Stimulated activated CD8-positive, alpha-beta memory T cell treated with anti-CD3 and anti-CD28 coated beads, Interleukin-2, amount 100 ng/mL, for 1 hour (primary cell): ENCODE results near the gene FGGY.
"Not testable (repeated sequence)": the region's sequence is repeated elsewhere in the genome, so short reads cannot be mapped to it uniquely, and the experiment has no call there.

ENCODE experiments used
- DNase-seq, 2 donors: peaks; one replicate each; pipeline ENCODE4 v3.0.0-alpha.2; 2020; ENCODE audit warnings: low read depth in 2 of 2

FGGY gene

DNA sequence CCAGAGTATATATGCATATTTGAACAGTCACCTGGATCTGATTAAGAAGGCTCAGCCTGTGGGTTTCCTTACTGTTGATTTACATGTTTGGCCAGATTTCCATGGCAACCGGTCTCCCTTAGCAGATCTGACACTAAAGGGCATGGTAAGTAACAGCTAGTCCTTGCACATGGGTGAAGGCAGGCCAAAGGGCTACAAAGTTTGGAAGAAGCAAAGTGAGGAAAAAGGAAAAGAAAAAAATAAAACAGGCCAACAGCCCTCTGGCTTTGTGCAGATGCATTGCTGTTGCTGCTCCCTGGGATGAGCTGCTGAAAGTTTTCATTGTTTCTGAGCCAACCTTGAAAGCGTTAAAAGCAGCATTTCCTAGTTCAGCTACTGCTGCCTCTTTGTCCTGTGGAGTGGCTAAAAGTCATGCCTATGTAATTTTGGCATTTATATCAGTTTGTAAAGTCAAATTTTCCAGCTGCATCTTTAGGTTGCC, 341.4 kb downstream of the FGGY start:
- DNase-seq, result no peak

DNA sequence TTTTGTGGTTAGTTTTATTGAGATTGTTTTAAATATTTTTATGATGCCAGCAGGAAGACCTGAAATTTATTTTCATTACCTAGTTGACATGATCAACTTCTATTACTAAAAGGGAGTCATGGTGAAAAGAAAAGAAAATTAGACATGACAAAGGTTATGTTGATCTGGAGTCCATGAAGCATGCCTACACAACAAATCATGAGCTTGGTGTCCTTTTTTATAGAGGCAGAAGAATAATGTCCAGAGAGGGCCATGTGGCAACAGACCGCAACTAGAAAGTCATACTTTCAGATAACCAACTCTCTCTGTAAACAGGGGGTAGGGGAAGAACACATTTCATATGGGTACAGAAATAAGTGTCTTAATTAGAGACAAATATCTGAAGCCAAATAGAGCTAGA, 342.4 kb downstream of the FGGY start:
- DNase-seq, result no peak

DNA sequence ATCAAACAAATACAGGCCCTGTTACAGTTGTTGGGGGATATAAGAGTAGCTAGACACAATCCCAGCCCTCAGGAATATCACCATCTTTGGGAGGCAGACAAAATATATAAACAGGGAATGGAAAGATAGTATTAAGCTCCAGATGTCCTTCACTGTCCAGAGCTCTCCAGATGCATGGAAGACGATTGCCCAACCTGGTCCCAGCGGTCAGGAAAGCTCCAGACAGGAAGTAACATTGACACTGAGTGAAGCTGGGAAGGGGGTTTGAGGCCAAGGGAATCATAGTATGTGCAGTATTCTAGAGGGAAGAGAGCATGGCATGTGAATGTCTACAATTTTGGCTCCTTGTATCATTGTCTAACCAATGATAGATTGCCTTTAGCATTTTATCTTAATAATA, 344.0 kb downstream of the FGGY start:
- no peak for DNase-seq

DNA sequence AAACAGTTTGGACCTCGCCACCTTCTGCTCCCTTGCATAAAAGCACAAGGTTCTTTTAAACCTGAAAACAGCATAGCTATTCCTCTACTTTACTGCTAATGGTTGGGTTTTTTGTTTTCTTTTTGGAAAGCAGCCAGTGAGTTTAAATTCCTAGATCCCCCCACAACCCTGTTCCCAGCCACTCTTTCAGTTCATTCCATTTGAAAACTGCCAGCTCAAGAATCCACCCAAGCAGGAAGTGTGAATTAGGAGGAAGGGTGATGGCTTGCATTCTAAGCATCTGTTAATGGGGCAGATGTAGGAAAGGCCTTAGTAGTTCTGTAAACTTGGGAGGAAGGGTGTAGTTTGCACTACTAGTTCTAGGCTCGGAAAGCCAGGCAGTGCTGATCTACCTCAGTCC, 344.9 kb downstream of the FGGY start:
- DNase-seq, result no peak

DNA sequence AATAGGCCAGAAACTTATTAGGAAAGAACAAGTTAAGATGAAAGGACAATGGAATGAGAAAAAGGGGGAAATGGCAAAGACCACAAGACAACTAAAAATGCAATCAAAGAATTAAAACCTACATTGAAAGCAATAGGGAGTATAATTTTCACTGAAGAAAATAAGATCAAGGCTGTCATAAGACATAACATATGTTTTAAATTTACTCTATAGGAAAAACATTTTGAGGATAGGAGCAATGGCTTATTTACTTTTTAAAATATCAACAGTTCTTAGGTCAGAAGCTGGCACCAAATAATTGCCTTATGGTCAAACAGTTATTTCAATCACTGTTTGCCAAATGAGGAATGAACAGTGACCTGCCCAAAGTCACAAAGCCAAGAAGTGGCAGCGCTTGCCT, 346.6 kb downstream of the FGGY start:
- DNase-seq, result no peak

DNA sequence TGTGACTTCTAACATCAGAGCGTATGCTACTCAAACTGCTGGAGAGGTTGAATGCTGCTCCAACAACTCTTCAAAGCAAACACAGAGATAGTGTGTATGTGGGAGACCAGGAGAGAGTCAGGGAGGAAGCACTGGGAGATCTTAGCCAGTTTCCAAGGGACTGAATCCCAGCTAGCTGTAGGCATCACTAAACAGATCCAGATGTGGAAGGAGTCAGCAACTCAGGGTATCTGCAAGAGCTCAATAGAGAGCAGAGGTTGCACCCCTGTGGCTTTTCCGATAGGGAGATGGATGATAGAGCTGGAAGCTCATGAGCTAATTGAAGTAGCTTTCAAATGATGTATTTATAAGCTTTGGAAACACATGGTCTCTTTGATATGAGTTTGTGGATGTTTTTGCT, 349.0 kb downstream of the FGGY start:
- DNase-seq, result no peak

DNA sequence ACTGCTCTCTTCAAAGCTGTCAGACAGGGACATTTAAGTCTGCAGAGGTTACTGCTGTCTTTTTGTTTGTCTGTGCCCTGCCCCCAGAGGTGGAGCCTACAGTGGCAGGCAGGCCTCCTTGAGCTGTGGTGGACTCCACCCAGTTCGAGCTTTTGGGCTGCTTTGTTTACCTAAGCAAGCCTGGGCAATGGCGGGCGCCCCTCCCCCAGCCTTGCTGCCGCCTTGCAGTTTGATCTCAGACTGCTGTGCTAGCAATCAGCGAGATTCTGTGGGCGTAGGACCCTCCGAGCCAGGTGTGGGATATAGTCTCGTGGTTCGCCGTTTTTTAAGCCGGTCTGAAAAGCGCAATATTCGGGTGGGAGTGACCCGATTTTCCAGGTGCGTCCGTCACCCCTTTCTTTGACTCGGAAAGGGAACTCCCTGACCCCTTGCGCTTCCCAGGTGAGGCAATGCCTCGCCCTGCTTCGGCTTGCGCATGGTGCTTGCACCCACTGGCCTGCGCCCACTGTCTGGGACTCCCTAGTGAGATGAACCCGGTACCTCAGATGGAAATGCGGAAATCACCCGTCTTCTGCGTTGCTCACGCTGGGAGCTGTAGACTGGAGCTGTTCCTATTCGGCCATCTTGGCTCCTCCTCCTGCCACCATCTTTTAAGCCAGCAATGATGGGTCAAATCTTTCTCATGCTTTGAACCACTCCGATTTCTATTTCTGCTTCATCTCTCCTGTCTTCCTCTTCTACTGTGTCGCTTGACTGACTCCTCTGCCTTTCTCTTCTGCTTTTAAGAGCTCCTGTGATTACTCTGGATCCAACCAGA, 356.5 kb downstream of the FGGY start:
- DNase-seq, result not testable (repeated sequence)

DNA sequence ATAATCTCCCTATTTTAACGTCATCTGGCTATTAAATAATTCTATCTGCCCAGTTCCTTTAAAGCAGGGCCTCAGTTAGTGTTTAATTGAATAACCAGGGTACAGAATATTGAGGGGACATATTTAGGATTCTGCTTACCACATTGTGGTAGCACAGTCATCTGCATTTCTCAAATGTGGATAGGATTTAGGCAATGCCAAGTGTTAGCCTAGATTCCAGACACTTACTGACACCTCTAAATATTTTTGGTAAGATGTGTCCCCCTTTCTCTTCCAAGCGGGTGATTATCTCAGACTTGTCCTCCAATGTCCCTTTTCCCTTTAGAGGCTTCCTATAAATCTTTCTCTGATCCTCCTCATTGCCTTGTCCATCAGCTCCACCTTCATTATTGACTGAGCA, 357.1 kb downstream of the FGGY start:
- no peak for DNase-seq

DNA sequence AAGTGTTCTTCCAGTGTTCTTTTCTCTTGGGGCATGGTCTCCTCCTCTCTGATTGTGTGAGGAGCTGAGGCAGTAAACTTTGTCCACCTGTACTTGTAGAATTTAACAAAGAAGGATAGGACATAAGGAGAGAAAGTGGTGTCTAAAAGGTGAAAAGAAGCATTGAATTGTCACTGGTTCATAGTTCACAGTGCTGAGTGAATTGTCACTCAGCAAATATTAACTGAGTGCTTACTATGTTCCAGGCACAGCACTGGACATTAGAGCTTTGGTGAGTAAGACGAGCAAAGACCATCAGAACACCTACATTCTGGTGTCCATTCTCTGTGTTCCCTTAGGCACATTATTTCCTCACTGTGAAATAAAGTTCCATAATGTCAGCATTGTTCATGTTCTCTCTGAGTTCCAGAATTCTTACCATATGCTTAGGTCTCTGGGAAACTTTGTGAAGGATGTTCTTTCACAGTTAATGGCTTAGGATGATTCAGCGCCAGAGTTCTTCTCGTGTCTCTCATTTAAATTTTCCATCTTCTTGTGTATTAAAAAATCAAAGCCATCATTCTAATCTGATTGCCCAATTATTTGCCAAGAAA, 361.1 kb downstream of the FGGY start:
- DNase-seq, result no peak

DNA sequence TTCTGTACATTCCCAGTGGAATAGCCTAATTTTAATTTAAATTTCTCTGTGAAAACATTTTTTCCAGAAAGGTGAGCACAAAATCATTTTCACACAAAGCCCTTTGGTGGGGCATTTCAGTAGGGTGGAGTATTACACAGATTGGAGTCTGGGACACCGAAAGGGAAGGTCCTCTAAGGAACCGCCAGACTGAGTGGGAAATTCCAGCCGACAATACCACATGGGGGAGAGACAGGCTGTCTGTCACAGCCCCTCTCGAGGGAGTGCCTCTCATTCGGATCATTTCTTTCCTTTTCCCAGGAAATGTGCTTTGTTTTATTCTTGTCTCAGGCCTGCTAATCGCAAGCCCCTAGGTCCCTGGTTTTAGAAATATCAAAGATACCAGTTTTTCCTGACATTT, 367.3 kb downstream of the FGGY start:
- no peak for DNase-seq

DNA sequence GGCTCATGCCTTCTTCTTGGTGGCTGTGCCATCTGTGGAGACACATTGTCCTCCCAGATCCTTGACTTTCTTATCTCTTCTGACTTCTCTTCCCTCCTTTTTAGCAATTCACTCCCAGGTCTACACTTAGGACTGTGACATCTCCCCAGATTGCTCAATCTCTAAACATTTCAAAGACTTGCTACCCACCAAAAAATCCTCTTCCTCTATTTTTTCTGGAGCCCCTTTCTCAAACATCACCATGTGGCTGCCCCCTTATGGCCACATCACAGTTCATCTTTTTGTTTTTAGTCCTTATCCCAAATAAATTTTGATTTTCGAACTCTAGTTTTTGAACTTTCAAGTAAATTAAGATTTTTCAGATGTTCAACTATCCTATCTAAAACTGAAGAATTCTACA, 369.2 kb downstream of the FGGY start:
- no peak for DNase-seq

DNA sequence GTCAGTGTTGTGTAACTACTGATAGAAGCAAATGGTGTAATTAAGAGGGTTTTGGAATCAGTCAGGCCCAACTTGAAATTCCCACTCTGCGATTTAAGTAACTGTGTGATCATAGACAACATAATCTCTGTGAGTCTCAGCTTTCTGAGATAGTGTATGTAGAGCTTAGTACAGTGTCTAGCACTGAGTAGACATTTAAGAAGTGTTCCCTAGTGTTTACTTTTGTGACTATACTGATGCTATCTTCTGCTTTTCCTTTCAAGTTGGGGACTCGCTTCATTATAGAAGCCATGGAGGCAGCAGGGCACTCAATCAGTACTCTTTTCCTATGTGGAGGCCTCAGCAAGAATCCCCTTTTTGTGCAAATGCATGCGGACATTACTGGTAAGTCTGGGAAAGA, 370.1 kb downstream of the FGGY start:
- DNase-seq, result no peak

DNA sequence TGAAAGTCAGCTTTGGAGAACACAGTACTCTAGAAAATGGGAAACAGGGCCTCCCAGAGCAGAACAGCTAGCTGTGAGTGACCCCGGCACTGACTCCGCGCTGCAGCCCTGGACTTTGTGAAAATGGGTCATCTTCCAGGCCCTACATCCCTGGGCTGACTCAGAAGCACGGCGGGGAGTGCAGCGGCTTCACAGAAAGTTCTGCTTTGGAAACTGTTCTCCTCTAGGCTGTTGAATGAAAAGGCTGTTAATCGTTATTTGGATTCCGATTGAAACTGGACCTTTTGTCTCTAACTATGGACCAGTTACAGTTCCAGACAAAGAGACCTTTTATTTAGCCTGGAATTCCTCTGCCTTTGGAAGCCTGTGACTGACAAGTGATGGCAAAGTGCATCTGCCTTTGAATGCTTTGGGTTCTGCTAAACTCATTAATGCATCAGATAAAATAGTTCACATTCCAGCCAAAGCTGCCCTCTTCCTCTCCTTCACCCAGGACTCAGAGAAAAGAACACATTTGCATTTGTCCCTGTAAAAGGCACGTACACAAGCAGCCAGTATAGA, 372.9 kb downstream of the FGGY start:
- no peak for DNase-seq

DNA sequence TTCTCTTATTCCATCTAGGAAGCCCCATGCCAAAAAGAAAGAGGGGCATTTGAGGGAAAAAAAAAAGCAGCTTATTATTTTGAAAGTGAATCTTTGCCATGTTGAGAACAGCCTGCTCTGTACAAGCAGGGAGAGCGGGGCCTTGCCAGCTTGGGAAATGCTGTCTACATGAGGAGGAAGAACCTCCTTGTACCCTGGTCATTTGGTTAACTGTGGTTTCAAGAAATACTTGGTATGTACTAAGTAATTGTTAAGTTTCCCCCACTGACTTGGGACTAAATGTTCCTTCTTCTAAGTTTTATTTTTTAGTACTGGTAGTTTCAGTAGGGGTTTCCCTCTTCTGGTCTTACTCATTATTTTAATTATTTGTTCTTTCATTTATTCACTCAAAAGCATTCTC, 373.8 kb downstream of the FGGY start:
- DNase-seq, result no peak

DNA sequence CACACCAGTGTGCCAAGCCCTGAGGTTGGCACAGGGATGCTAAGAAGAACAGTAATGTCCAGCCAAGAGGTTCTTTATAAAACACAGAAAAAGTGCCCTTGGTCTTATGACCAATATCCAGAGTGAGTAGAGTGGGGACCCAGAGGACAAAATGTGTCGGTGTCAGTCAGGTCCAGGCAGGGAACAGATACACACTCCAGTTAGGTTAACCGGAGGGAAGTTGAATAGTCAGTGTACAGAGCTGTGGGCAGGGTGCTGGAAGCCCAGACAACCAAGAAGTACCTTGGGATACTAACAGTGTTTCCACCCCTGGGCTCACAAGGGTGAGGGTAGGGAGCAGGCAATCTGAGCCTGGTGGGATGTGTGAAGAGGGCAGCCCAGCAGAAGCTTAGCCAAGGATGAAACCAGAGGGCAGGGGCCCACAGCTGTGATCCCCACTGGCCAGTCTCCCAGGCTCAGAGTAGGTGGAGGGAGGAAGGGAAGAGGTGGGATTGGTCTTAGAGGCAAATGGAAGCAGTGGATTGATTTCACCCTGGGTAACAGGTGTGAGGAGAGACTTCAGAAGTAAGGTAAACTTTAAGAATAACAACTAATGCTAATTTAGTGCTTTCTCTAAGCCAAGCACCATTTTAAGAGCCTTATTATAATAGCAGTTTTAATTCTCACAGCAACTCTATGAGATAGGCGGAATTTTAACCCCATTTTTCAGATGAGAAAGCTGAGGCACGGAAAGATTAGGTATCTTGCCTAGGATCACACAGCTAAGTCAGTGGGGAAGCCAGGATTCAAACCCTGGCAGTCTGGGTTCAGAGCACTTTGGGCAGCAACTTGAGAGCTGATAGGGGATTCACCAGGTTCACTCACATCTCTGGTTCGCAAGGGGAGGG, 374.4 kb downstream of the FGGY start:
- no peak for DNase-seq

DNA sequence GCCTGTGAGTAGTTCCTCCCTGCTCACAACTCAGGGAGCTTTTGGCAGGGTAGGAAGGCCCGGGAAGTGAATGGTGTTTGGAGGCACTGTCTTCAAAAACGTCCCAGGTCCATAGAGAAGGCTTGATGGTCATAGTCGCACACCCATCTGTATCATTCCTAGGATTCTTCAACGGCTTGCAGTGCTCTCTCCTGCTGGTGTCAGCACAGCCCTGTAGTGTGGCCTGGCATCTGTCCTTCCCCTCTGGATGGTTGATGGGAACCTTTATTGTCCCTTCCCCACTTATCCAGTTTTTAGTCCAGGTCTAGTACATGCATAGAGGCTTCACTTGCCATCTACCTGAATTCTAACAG, 375.0 kb downstream of the FGGY start:
- no peak for DNase-seq

DNA sequence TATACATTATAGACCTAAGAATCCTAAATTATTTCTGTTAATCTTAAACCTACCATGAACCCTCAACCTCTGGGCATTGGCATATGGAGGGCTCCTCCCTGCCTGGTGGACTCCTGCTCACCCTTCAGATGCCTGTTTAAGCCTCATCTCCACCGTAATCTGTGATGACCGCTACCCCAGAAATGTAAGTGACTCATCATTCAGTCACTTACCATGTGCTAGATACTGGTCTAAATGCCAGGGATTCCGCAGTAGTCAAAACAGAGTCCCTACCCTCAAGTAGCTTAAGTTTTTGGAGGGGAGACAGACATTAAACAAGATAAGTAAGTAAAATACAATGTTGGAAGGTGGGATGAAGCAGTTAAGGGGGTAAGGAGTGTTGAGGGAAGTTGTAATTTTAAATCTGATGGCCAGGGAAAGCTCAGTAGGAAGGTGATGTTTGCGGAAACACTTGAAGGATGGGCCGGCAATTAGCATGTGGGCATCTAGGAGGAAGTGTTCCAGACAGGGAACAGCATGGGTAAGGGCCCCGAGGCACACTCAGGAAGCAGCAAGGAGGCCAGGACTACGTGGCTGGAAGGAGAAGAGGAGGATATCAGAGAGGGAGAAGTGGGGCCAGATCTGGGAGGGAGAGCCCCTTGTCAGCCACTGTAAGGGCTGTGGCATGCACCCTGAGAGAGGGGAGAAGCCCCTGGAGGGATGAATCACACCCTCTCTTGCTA, 376.1 kb downstream of the FGGY start:
- no peak for DNase-seq

DNA sequence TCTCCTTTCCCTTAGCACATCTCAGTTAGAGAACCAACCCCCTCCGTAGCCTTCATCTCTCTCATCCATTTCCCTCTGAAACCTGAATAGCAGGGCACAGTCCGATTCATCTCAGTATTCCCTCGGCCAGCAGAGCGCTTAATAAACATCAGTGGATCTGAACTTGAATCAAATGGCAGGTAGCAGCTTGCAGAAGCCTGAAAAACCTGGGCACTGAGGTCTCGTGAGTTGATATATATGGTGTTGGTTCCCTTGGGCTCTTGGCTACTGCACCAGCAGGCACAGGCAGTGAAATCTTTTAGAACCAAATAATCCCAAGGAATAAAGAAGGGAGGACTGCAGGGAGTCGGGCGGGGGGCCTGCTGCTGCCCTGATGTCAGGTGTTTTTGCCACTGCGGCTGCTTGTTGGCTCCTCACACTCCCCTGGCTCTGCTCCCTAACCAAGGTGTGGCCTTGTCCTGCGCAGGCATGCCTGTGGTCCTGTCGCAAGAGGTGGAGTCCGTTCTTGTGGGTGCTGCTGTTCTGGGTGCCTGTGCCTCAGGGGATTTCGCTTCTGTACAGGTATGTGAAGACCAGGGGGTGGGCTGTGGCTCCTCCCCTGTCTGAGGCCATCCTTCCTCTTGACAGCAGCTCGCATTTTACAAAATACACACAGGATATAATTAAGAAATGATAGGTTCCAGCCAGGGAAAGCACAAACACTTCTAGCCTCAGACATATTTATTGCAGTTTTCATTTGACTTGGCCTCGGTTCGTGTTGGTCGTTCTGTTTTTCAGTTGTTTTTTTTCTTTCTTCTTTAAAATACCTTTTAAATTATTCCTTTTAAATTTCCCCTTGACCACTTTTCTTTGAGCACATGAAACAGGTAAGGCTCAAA, 376.9 kb downstream of the FGGY start:
- DNase-seq, result no peak

DNA sequence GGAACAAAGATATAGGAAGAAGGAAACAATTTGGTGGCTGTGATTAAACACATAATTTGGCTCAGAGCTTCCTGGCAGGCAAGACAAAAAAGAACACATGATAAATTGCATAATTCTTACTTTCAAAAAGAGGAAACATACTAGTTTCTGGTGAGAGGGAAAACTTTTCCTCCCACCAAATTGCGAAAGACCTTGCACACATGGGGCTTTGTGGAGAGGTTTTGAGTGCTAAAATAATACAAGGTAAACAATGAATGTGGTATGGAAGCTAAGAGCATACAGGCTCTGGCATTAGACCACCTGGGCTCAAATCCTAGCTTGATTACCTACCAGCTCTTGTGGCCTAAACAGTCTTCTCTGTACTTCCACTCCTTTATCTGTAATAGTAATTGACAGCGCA, 377.7 kb downstream of the FGGY start:
- no peak for DNase-seq

DNA sequence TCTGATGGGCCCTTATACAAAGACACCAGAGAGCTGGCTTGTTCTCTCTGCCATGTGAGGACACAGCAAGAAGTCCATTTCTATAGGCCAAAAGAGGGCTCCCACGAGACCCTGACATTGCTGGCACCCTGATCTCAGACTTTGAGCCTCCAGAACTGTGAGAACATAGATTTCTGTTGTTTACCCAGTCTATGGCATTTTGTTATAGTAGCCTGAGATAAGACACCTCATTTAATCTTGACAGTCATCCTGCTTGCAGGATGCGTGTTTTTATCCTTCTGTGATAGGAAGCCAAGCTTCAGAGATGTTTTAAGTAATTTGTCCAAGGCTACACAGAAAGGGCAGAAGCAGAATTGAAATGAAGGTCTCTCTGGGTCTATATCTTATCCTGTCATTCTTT, 379.0 kb downstream of the FGGY start:
- no peak for DNase-seq

DNA sequence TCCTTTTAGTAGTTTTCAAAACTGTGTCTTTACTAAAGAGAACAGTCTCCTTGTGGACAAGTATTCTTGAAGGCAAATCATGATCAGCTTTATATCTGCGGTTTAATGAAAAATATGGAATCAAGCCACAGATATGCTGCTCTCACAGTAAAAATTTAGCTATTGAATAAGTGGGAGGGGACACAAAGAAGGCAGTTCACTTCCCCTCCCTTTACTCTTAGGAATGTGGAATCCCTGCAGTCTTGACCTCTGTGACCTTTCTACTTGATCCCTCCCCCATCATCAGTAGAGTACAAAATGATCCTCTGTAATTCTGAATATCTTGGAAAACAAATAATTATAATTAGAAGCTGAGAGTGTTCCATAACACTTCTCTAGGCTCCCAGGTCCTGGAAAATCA, 381.1 kb downstream of the FGGY start:
- DNase-seq, result no peak
